Left ventricle myocardium superior (tissue), 1 donor: ENCODE data around the gene NUDT3. TPM values are rescaled to one million over a fixed set of nuclear protein-coding genes. Genes with fewer than 3 reads are reported as not detected.
"Not testable (repeated sequence)": the region's sequence is repeated elsewhere in the genome, so short reads cannot be mapped to it uniquely, and the experiment has no call there.

Source experiments
- ATAC-seq: fragments of 200-7000 bp; cut with Tn5 transposase; one replicate; pipeline ENCODE4 v1.9.1; 2020; ENCODE audit warnings: mild to moderate bottlenecking, moderate library complexity
- DNase-seq: peaks from one replicate; pipeline ENCODE4 v3.0.0-alpha.2; 2020
- intact Hi-C: fragments of 100-400 bp; cut with micrococcal nuclease; formaldehyde crosslinking; loops from one replicate; pipeline ENCODE4 v1.11.0; 2022
- total RNA-seq: library from RNA; stranded (reverse); fragmentation: NEBNext Ultra II Directional; extraction: Animal tissue kit (Norgen Biotek cat#: 25700); gene quantifications from one replicate; pipeline ENCODE4 v1.2.1, GENCODE V29; 2021
- donor health status: DM: no; HTN: yes; CAD: no; lungs with severe emphysema.

The NUDT3 gene
- total RNA-seq, 1 donor from 2014 or later: 59.3 TPM

DNA sequence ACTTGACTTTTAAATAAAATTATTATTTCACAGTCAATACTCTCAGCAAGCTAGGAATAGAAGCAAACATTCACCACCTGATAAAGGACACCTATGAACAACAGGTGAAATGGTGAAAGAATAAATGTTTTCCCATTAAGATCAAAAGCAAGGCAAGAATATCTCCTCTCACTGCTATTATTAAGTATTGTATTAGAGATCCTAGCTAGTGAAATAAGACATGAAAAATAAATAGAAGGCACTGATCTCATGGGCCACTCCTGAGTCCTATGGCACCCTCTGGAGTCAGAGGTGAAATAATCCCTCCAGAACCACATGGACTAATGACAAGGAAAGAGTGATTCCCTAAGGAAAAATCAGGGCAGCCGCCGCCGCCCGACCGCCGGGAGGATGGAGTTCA, 4.0 kb upstream of the NUDT3 start:
- no peak for DNase-seq
- ATAC-seq: no peak
- intact Hi-C loops: no loop called here

DNA sequence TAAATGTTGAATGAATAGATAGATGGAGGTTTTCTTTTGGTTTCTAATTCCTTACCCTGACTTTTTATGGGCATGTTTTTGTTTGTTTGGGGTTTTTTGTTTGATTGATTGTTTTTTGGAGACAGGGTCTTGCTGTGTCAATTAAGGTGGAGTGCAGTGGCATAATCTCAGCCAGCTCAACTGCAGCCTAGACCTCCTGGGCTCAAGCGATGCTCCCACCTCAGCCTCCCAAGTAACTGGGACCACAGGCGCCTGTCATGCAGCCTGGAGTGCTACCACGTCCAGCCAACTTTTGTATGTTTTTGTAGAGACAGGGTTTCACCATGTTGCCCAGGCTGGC, 1.5 kb upstream of the NUDT3 start:
- ATAC-seq (no peak), DNase-seq (no peak)
- intact Hi-C loops: no loop called here

DNA sequence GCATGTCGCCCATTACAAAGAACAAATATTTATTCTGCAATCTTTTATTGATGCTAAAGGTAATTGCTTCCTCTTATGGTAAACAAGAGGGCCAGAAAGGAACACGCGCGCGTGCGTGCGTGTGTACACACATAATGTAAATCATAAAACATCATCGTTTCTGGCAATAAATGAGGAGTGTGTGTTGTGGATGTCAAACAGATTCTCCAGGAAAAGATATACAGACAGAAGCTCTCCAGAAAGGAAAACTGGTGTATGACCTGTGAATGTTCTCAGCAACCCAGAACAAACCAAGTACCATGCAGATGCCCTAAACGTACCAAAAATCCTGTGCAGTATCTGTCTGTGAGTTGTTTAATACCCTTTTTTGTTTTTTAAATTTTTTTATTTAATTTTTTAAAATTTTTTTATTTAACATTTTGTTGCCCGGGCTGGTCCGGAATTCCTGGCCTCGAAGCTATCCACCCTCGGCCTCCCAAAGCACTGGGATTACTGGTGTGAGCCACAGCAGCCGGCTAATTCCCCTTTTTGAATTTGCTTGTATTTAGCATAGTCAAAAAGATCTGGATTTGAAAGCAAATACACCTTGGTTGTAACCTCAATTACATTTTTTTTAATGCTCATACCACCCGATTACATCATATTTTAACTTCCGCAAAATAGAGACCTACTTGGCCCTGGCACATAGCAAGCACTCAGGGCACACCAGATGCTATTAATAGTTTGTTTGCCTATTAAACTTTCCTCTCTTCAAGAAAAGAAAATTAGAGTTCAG, 909 bp upstream of the NUDT3 start:
- ATAC-seq (peak; percentile 17), DNase-seq (peak; percentile 46)
- intact Hi-C loops: no loop called here

DNA sequence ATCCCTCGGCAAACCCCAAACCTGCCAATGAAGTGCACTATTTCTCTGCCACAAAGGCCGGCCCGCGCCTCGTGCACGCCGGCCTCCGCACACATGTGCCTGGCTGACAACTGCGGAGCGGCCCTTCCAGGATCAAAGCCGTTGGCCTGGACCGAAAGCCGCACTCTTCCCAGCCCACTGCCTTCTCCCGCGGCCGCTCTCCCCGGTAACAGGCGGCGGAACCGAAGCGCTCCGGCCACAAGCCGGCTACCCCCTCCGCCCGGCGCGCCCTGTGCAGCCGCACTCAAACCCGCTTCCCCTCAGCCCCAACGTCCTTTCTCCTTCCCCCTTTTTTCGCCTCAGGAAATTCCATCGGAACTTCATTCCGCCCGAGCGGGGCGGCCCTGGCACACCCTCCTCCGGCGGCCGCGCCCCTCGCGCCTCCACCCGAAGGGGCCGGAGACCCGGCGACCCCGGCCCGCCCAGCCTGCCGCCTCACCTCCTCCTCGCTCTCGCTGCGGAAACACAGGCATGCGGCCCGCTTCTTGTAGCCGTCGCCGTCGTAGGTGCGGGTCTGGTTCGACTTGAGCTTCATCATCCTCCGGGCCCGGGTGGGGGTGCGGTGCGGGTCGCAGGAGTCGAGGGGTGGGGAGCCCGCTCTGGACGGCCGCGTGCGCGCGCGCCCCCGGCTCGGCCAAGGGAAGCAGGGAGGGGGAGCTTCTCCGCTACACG, 528 bp downstream of the NUDT3 start:
- peak; percentile 70 for DNase-seq
- intact Hi-C loops: no loop called here
- peak; percentile 52 for ATAC-seq

DNA sequence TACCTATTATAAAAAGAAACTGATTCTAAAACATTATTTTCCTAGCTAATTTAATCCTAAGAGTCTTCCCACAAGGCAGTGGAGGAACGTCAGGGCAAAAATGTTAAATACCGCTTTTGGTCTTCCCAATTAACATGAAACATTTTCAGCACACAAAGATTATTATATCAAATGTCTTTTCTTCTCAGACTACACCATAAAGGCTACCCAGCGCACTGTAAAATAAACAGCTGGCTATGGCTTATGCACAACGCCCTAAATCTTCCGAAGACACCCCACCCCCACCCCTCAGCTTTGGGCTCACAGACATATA, 1.0 kb downstream of the NUDT3 start:
- DNase-seq: no peak
- intact Hi-C loops: no loop called here
- no peak for ATAC-seq

DNA sequence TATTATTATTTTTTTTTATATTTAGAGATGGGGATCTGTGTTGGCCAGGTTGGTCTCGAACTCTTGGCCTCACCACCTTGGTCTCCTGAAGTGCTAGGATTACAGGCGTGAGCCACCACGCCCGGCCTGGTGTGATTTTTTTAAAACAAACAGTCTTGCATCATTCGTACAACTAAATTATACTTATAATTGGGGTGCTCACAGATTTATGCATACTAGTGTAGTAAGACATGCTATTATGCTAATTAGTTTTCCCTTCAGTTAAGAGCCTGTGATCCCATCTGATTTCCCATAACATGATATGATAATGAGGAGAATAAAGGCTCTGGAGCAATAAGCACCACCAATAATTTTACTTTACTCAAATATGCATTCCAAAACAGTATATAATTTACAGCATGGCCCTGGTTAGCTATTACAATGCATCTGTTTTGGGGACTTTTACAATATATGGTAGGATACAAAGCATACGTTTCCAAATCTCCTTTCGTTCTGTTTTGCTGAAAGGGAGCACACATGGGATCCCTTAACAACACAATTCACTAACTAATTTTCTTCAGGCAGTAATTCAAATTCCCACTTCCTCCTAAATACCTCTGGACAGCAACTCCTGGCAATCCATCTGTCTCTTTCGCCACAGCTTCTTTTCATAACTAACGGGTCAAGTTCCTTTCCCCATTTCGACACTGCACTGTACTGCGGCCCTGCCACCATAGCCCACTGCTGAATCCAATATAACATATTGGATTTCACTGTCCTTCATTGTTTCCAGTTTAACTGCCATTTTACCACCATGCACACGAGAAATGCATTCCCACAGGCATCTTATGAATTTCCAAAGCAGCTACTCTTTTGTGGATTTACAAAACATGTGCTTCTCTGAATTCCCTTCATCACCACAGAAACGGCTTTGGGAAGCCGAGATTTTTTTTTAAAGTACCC, 1.7 kb downstream of the NUDT3 start:
- no peak for DNase-seq
- ATAC-seq: peak; percentile 29
- intact Hi-C loops: no loop called here

DNA sequence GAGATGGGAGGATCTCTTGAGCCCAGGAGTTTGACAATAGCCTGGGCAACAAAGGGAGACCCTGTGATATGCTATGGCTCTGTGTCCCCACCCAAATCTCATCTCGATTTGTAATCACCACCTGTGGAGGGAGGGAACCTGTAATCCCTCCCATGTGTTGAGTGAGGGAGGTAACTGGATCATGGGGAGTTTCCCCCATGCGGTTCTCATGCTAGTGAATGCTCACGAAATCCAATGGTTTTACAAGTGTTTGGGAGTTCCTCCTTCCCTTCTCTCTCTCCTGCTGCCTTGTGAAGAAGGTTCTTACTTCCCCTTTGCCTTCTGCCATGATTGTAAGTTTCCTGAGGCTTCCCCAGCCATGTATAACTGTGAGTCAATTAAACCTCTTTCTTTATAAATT, 3.4 kb downstream of the NUDT3 start:
- intact Hi-C loops: no loop called here
- ATAC-seq: no peak
- no peak for DNase-seq

DNA sequence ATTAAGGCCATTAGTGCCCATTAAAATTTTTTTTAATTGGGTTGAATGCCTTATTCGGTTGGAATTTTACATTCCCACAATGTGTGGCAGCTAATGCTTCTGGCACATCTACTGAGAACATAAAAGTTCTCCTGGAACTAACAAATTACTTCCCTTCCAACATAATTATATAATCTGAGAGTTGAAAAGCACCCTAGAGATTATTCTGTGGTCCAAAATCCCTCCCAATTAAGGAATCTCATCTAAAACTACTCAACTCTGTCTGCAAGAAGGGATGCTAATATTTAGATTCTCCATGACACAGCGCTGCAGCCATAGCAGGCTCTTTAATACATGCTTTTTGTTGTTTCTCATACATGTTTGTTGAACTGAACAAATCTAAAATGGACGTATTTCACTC, 4.0 kb downstream of the NUDT3 start:
- DNase-seq: no peak
- intact Hi-C loops: no loop called here
- ATAC-seq: no peak

DNA sequence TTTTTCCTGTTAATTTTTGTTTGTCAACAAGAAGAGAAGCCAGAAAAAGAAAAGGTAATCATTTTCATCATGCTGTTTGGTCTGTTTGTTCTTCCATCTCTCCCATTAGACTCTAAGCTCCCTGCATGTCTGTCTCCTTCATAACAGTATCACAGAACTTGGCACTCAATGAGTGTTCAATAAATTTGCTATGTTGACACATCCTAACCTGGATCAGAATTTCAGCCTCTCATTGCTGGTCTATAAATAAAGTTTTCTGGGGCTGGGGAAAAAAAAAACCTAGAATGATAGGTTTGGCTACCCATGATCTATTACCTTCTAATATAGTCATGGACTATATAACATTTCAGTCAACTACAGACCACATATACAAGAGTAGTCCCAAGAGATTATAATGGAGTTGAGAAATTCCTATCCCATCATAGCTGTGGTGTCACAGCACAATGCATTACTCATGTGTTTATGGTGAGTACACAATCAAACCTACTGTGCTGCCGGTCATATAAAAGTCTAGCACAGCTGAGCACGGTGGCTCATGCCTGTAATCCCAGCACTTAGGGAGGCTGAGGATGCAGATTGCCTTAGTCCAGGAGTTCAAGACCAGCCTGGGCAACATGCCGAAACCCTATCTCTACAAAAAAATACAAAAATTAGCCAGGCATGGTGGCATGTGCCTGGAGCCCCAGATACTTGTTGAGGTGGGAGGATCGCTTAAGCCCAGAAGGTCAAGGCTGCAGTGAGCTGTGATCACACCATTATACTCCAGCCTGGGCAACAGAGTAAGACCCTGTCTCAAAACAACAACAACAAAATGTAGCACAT, 5.9 kb downstream of the NUDT3 start:
- intact Hi-C loops: no loop called here
- DNase-seq (no peak), ATAC-seq (no peak)

DNA sequence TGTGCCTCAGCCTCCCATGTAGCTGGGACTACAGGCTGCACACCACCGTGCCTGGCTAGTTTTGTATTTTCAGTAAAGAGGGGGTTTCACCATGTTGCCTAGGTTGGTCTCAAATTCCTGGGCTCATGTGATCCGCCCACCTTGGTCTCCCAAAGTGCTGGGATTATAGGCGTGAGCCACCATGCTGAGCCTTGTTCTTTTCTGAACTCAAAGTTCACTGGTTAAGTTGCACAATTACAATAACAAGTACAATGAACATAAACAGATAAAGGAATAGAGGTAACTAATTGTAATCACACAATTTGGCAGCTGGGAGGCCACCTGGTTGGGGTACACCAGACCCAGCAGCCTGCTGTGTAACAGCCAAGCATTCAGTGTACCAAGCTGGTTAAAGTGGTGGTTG, 6.7 kb downstream of the NUDT3 start:
- no peak for ATAC-seq
- intact Hi-C loops: no loop called here

DNA sequence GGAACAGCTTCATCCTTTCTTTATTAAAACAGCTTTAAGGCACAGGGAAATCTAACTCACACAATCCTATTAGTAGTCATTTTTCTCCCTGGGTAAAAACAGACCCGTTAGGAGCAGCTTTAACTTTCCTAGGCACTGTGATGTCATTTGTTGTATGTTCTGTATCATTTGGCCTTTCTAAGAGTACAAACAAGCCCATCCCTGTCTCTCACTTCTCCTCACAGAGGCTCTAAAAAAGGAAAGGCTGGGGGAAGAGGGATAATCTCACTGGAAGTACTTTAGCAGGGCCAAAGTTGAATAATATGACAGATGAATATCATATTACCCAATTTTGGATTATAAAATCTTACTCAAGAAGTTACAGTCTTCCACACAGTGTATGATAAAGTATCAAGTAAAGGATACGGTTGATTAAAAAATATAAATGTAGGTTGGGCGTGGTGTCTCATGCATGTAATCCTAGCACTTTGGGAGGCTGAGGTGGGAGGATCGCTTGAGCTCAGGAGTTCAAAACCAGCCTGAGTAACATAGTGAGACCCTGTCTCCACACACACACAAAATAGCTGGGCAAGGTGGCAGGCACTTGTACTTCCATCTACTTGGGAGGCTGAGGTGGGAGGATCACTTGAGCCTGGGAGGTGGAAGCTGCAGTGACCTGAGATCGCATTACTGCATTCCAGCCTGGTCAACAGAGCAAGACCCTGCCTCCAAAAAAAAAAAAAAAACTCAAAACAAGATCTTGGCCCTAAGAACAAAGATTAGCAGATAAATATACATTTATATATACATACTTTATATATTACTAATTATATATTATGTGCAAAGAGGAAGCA, 7.9 kb downstream of the NUDT3 start:
- intact Hi-C loops: no loop called here
- ATAC-seq (peak; percentile 29), DNase-seq (no peak)

More for the DNA sequence above, 6.7 kb downstream of the NUDT3 start:
- no peak for DNase-seq

DNA sequence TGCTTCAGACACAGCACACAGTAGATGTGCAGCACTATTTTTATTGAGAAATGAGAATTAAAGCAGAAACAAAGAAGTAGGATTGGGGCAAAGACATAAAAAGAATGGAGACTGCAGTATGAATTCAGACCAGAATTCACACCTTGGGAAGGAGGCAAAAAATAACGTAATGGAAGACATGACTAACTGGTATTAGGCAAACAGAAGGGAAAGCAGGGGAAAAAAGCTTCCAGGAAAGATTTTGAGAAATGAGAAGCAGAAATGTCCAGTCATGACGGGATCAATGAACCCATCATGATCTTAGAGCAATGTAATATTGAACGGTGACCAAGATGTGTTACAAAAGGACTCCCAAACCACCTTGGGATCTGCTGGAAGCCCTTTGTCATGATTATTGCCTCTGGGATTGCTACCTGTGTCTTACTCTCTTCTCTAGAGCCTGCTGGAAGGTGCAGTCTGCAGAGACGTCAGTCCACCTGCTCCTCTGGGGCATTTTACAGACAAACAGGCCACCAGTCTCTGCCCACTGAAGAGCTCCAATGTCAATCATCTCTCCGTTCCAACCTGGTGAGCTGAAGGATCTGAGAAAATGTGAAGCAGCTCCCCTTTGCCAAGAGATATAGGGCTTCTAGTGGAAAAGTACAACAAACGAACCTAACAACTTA, 8.7 kb downstream of the NUDT3 start:
- intact Hi-C loops: no loop called here
- ATAC-seq (peak; percentile 10), DNase-seq (no peak)

DNA sequence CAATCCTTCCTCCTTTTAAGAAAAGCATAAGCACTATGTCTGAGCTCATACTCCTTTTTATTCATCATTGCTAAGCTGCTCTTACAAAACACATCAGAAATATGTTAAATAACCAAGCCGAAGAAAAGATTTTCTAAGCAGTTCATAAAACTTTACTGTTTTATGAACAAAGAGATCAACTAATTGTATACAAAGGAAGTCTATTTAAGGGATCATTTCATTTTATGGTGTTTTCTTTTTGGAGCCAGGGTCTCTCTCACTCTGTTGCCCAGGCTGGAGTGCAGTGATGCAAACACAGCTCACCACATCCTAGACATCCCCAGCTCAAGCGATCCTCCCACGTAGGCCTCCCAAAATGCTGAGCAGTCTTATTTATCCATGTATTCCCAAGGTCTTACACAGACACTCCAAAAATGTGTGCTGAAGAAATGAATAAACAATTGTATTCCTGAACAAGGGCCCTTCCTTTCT, 9.3 kb downstream of the NUDT3 start:
- ATAC-seq (peak; percentile 34), DNase-seq (no peak)
- intact Hi-C loops: no loop called here

DNA sequence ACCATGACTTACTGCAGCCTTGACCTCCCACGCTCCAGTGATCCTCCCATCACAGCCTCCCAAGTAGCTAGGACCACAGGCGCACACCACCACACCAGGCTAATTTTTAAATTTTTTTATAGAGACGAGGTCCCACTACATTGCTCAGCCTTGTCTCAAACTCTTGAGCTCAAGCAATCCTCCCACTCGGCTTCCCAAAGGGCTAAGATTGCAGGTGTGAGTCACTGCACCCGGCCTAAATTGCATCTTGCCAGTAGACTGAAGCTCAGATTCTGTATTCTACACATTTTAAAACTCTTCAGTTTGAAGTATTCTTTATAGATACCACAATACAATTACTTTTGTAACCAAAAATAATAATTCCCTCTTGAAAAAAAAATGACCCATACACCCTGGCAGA, 11.4 kb downstream of the NUDT3 start:
- DNase-seq: no peak
- intact Hi-C loops: no loop called here
- no peak for ATAC-seq

DNA sequence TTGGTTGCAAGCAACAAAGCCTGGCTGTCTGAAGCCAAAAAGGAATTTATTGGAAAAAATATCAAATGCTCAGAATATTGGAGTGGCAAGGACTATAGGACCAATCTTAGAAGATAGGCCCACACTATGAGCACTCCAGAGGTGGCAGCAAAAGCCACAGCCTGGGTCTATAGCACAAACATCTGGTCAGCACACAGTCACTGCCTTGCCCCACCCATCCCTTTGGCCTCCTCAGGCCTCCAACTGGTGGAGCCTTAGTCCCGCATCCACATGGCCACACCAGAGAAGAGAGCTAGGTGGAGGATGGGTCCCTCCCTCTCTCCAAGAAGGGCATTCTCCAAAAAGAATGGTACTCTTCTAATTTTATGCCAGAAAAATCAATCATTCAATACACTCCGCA, 14.0 kb downstream of the NUDT3 start:
- intact Hi-C loops: no loop called here
- ATAC-seq (no peak), DNase-seq (no peak)

DNA sequence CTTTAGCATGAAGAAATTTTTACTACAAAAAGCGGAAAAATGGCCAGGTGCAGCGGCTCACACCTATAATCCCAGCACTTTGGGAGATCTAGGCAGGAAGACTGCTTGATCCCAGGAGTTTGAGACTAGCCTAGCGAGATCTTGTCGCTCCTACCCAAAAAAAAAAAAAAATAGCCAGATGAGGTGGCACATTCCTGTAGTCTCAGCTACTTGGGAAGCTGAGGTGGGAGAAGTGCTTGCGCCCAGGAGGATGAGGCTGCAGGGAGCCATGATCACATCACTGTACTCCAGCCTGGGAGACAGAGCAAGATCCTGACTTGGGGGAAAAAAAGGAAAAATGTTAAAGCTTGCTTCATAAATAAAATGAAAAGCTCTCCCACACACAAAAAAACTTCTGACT, 14.5 kb downstream of the NUDT3 start:
- no peak for ATAC-seq
- DNase-seq: no peak
- intact Hi-C loops: no loop called here

DNA sequence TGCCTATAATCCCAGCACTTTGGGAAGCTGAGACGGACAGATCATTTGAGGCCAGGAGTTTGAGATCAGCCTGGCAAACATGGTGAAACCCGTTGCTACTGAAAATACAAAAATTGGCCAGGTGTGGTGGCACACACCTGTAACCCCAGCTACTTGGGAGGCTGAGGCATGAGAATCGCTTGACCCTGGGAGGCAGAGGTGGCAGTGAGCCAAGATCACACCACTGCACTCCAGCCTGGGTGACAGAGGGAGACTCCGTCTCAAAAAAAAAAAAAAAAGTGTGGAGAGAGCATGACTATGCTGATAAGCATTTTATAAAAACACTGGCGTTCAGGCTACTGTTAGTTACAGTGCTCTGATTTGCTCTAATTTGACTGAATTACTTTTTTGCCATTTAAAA, 14.9 kb downstream of the NUDT3 start:
- DNase-seq, intact Hi-C loops, ATAC-seq: not testable (repeated sequence)

DNA sequence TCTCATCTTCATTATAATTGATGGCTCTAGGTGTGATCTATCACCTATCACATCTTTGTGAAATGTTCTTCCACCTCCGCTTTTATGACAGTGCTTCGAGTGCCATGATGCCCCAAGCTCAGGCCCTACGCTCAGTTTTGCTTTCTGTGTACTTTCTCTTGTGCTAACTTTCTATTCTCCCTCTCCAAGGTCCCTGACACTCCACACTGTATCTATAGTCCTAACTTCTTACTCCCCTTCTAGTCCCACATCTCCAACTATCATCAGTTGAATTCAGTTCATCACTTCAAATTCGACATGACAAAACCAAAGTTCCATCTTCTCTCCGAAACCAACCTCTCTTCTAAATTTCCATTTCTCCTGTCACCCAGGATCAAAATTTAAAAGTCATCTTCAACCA, 16.6 kb downstream of the NUDT3 start:
- no peak for ATAC-seq

More for the DNA sequence above, 16.6 kb downstream of the NUDT3 start:
- no peak for DNase-seq
- intact Hi-C loops: no loop called here
